Measurements from ENCODE around the gene PSMA7.

GRCh38 chr20:62117658-62118057, 25.5 kb downstream of the PSMA7 start:
- TF ChIP-seq CTCF (IDR thresholded peaks at IDR 0.05) (no peak), ZFX (IDR thresholded peaks at IDR 0.05; ENCODE audit: borderline replicate concordance) (no peak)
